GM12878 (cell line): ENCODE measurements around the gene MPZL1. TPM values are rescaled to one million over a fixed set of nuclear protein-coding genes. Genes with fewer than 3 reads are reported as not detected.

Experiments used
- ATAC-seq: fragments of 200-7000 bp; cut with Tn5 transposase; 3 replicates; pipeline ENCODE4 v1.9.1; 2020; ENCODE audit warnings: mild to moderate bottlenecking, moderate library complexity
- BruUV-seq: library from RNA; stranded (reverse); fragments of 400-500 nt; replicated peaks from 2 replicates; lab custom pipeline; 2021; lab: Mats Ljungman, UMichigan
- CTCF ChIA-PET: fragments of 300-600 bp; sonication (Branson Sonifier 250); formaldehyde crosslinking; extraction: SDS; loops from one replicate; lab custom pipeline; 2021; ENCODE audit warnings: inconsistent platforms; lab: Yijun Ruan, JAX
- POLR2A ChIA-PET: fragments of 350-600 bp; formaldehyde crosslinking; extraction: SDS; loops from one replicate; lab custom pipeline; 2021; ENCODE audit warnings: inconsistent platforms; lab: Charles Lee
- RAD21 ChIA-PET: fragments of 300-600 bp; sonication (Branson Sonifier 250); formaldehyde crosslinking; loops from one replicate; lab custom pipeline; 2023; ENCODE audit warnings: antibody characterized with exemption; ENCODE audit not compliant: unreplicated experiment; lab: Charles Lee
- SMC1A ChIA-PET: fragments of 300-600 bp; sonication (Branson Sonifier 250); formaldehyde crosslinking; loops from one replicate; lab custom pipeline; 2023; ENCODE audit not compliant: unreplicated experiment, uncharacterized antibody; lab: Charles Lee
- DNase-seq: peaks from one replicate; pipeline ENCODE4 v3.0.0-alpha.2; 2011; ENCODE audit warnings: low read depth, low spot score
- FAIRE-seq: peaks from 3 replicates; lab custom pipeline; 2011; peaks lifted over from hg19 to GRCh38; lab: Jason Lieb, UNC
- H2AFZ ChIP-seq: 2 replicates; pipeline ENCODE4 v1.6.0; 2011; ENCODE audit warnings: low read depth, low read length, control low read depth; ENCODE audit not compliant: control insufficient read depth
- H3K27ac ChIP-seq: 2 replicates; pipeline ENCODE4 v1.5.1; 2011; ENCODE audit warnings: control low read depth; ENCODE audit not compliant: control insufficient read depth, insufficient read depth
- H3K27me3 ChIP-seq, 2 experiments: replicated peaks in 1 of 2; 2 replicates each; pipeline versions ENCODE4 v1.6.0 to v1.6.1; 2011; ENCODE audit warnings: low read length in 1 of 2; ENCODE audit not compliant: control insufficient read depth in 2 of 2, insufficient read depth in 2 of 2
- H3K36me3 ChIP-seq, 2 experiments: 2 replicates each; pipeline ENCODE4 v1.5.1; 2011; ENCODE audit warnings: low read length in 1 of 2; ENCODE audit not compliant: control insufficient read depth in 2 of 2, insufficient read depth in 2 of 2
- H3K4me1 ChIP-seq: 2 replicates; pipeline ENCODE4 v1.6.1; 2011; ENCODE audit warnings: mild to moderate bottlenecking, low read length, moderate library complexity, mixed read lengths; ENCODE audit not compliant: control insufficient read depth, insufficient read depth
- H3K4me2 ChIP-seq: 2 replicates; pipeline ENCODE4 v1.6.0; 2011; ENCODE audit warnings: control low read depth; ENCODE audit not compliant: control insufficient read depth, insufficient read depth
- H3K4me3 ChIP-seq: fragments of 200-600 bp; sonication (generic); 2 replicates; pipeline ENCODE4 v1.5.1; 2016
- H3K79me2 ChIP-seq: 2 replicates; pipeline ENCODE4 v1.6.0; 2011; ENCODE audit warnings: low read length; ENCODE audit not compliant: control insufficient read depth, insufficient read depth
- H3K9ac ChIP-seq: 2 replicates; pipeline ENCODE4 v1.8.0; 2011; ENCODE audit warnings: low read length, control low read depth, mixed read lengths; ENCODE audit not compliant: control insufficient read depth, insufficient read depth
- H3K9me3 ChIP-seq: replicated peaks from 3 replicates; pipeline ENCODE4 v1.5.1; 2011; ENCODE audit warnings: mild to moderate bottlenecking, low read length; ENCODE audit not compliant: control insufficient read depth, insufficient read depth
- H4K20me1 ChIP-seq: 2 replicates; pipeline ENCODE4 v1.6.0; 2011; ENCODE audit not compliant: control insufficient read depth, insufficient read depth
- ATF3 ChIP-seq: IDR thresholded peaks from 2 replicates; pipeline ENCODE4 v1.6.1; 2011; ENCODE audit warnings: low read depth, mild to moderate bottlenecking, low read length, moderate library complexity, borderline replicate concordance; ENCODE audit errors: extremely low read depth
- BCL11A ChIP-seq: IDR thresholded peaks from 2 replicates; pipeline ENCODE4 v1.6.1; 2011; ENCODE audit warnings: low read depth, low read length
- BRCA1 ChIP-seq: IDR thresholded peaks from 2 replicates; pipeline ENCODE4 v1.6.1; 2011; ENCODE audit warnings: low read depth, low read length, improper control_type of control experiment
- MLLT1 ChIP-seq: fragments of 450-650 bp; IDR thresholded peaks from 2 replicates; pipeline ENCODE4 v1.6.1; 2016; ENCODE audit warnings: mild to moderate bottlenecking
- NFXL1 ChIP-seq: fragments of 450-650 bp; IDR thresholded peaks from 2 replicates; pipeline ENCODE4 v1.6.1; 2017; ENCODE audit warnings: antibody characterized with exemption, mild to moderate bottlenecking, borderline replicate concordance
- PBX3 ChIP-seq: IDR thresholded peaks from 2 replicates; pipeline ENCODE4 v1.6.1; 2011; ENCODE audit warnings: mild to moderate bottlenecking, low read depth, low read length, moderate library complexity; ENCODE audit not compliant: insufficient replicate concordance
- RB1 ChIP-seq: fragments of 450-650 bp; formaldehyde crosslinking; IDR thresholded peaks from 2 replicates; pipeline ENCODE4 v1.6.1; 2017; ENCODE audit warnings: mild to moderate bottlenecking, borderline replicate concordance
- TCF7 ChIP-seq: IDR thresholded peaks from 2 replicates; pipeline ENCODE4 v1.6.1; 2014; ENCODE audit warnings: antibody characterized with exemption, borderline replicate concordance
- ZNF384 ChIP-seq: IDR thresholded peaks from 2 replicates; pipeline ENCODE4 v1.6.1; 2012; ENCODE audit warnings: low read depth, mild to moderate bottlenecking, low read length, improper control_type of control experiment, borderline replicate concordance
- ZZZ3 ChIP-seq: IDR thresholded peaks from 2 replicates; pipeline ENCODE4 v1.6.1; 2011; ENCODE audit warnings: low read depth; ENCODE audit not compliant: control insufficient read depth, insufficient read length
- WGBS: methylation state at CpG from one replicate; pipeline ENCODE4 v1.1.6; 2016; ENCODE audit warnings: low lambda C conversion rate; ENCODE audit not compliant: insufficient replicate concordance, insufficient coverage; ENCODE audit errors: missing lambda C conversion rate; 5-methylcytosine and 5-hydroxymethylcytosine counted together
- in situ Hi-C: fragments of 300-500 bp; cut with MboI; formaldehyde crosslinking; loops from 9 replicates; pipeline ENCODE4 v1.14.3; 2018; ENCODE audit warnings: mixed read lengths
- intact Hi-C: fragments of 100-400 bp; cut with micrococcal nuclease; formaldehyde crosslinking; loops from one replicate; pipeline ENCODE4 v1.14.2; 2022; ENCODE audit not compliant: unreplicated experiment
- polyA plus RNA-seq, 11 experiments: library from polyadenylated mRNA; depleted of rRNA in 4 of 11; unstranded in 6 of 11; stranded (reverse) in 5 of 11; fragments of >200 nt; fragmentation: Nextera tagmentation in 4 of 11; fragmentation: Illumina TruSeq in 1 of 11; extraction: Ambion mirVana in 4 of 11; extraction: Trizol in 1 of 11; gene quantifications; 1 replicate in 1 of 11; 2 replicates in 10 of 11; pipeline versions ENCODE4 v1.2.1 to v1.2.3, GENCODE V29; 2011 to 2016; ENCODE audit warnings: inconsistent platforms in 2 of 11, missing spikeins in 2 of 11, low read depth in 1 of 11
- total RNA-seq, 4 experiments: library from RNA; depleted of rRNA in 3 of 4; stranded (reverse); fragments of >200 nt in 3 of 4; fragmentation: Illumina TruSeq in 1 of 4; extraction: Trizol in 1 of 4; gene quantifications; 2 replicates each; pipeline versions ENCODE4 v1.2.1 to v1.2.3, GENCODE V29; 2013 to 2021

Gene MPZL1
- total and polyA plus RNA-seq, 10 of the 15 experiments (the other 5 are each of a cell fraction or from before 2014, with no cell fraction given), result 9.8 to 60.9 (median 45.9) TPM

GRCh38 chr1:167800251-167800650, 78.5 kb downstream of the MPZL1 start (continued):
- TF ChIP-seq ATF3, result no peak
- TF ChIP-seq BCL11A, result no peak
- TF ChIP-seq TCF7, result no peak

GRCh38 chr1:167802235-167802634, 80.5 kb downstream of the MPZL1 start:
- H4K20me1 ChIP-seq, result no peaks in the 10 kb centered on the region
- WGBS, result 97% methylated on average over 4 of the region's 4 CpGs
- TF ChIP-seq NFXL1 (no peak), RB1 (no peak), ZZZ3 (no peak), MLLT1 (no peak), PBX3 (no peak), BRCA1 (no peak), ZNF384 (no peak)
- TF ChIP-seq, all 136 proteins: peak for 0
- in situ Hi-C loops (no loop called here), intact Hi-C loops (loop anchor here (2.0 to 5.0 kb wide), 3 partner anchors 87 to 201 kb away; partner anchors contain the start of genes DCAF6 and MPC2)
- Histone ChIP-seq H2AFZ (no peak overlapping the region), H3K4me3 (no peak overlapping the region), H3K36me3 (no peaks in the 10 kb centered on the region), H3K4me2 (no peak overlapping the region), H3K79me2 (no peaks in the 10 kb centered on the region), H3K9me3 (no peaks in the 10 kb centered on the region; the same call in 1 of the 3 replicates), H3K27ac (no peak overlapping the region), H3K27me3 (no peaks in the 10 kb centered on the region), H3K4me1 (peaks cover 12% of the 10 kb centered on the region), H3K9ac (no peak overlapping the region)
- ChIA-PET CTCF (interaction anchor here (0.6 to 2.8 kb wide), 5 partner anchors 25 to 336 kb away, joined by 3 to 12 read pairs (median 3); no protein-coding TSS in a partner anchor), SMC1A (interaction anchor here (0.6 kb wide), 1 partner anchor 114 kb away, joined by 3 read pairs; no protein-coding TSS in a partner anchor), RAD21 (interaction anchor here (1.8 kb wide), 1 partner anchor 201 kb away, joined by 5 read pairs; no protein-coding TSS in a partner anchor), POLR2A (interaction anchor here (0.6 to 1.1 kb wide), 2 partner anchors 86 to 341 kb away, joined by 3 to 7 read pairs; no protein-coding TSS in a partner anchor)
- no peak for DNase-seq
- FAIRE-seq, result no peak
- no TSS peak for BruUV-seq
- ATAC-seq, result no peak
